SW480 (cell line): ENCODE results near the gene LDLRAD3.

Experiments used
- DNase-seq: peaks from one replicate; pipeline ENCODE4 v3.0.0-alpha.2; 2016; ENCODE audit warnings: low spot score

LDLRAD3 gene

DNA sequence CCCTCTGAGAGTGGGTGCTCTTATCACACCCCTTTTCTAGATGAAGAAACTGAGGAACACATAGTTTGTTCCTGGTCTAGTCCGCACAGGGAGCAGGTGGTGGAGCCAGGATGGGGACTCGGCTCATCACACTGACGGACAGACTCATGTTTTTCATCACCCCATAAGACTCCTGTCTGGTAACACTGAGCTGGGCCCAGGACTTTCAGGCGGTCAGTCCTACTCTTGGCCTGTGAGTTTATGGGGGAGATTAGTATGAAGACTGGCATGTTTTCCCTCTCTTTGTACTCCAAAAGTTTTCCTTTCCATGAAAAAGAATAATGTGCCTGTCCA lies 160.8 kb downstream of the LDLRAD3 start:
- DNase-seq, result no peak

DNA sequence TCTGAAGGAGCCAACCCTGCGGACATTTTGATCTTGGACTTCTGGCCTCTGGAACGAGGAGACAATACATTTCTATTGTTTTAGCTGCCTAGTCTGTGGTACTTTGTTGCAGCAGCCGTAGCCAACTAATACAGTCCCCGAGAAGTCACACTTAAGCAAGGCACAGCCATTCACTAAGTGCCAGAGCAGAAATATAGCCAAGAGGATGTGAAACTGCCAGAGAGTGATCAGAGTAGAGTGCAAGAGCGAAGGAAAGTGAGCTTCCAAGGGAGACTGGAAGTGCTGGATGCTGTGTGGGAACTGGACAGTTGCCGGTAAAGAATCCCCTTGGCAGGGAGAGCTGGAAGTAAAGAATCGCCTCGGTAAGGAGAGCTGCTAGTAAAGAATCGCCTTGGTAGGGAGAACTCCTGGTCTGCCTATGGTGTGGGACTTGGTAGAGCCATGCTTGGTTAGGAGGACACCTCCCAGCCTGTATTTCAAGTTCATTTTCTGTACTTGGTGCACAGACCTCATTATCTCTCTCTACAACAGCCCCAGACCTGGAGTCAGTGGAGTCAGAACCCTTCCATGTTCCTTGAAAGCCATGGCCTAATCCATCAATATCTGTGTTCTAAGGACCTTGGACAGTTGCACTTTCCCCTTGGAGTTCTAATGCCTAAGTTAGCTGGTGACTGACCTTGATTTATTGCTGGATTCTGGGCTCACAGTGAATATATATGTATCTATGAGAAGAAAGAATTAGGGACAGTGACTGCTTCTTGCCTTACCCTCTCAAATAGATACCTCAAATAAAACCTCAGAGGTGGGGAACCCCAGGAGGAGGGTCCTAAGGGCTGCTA lies 162.1 kb downstream of the LDLRAD3 start:
- DNase-seq, result no peak

DNA sequence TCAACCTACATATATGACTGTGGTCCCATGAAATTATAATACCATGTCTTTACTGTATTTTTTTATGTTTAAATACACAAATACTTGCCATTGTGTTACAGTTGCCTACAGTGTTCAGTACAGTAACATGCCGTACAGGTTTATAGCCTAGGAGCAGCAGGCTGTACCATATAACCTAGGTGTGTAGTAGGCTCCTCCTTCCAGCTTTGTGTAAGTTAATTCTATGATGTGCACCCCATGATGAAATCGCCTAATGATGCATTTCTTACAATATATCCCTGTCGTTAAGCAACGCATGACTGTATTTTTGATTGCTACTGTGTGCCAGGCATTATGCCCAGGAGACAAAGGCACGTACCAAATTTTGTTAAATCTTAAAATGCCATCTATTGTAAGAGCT lies 163.7 kb downstream of the LDLRAD3 start:
- DNase-seq, result no peak

DNA sequence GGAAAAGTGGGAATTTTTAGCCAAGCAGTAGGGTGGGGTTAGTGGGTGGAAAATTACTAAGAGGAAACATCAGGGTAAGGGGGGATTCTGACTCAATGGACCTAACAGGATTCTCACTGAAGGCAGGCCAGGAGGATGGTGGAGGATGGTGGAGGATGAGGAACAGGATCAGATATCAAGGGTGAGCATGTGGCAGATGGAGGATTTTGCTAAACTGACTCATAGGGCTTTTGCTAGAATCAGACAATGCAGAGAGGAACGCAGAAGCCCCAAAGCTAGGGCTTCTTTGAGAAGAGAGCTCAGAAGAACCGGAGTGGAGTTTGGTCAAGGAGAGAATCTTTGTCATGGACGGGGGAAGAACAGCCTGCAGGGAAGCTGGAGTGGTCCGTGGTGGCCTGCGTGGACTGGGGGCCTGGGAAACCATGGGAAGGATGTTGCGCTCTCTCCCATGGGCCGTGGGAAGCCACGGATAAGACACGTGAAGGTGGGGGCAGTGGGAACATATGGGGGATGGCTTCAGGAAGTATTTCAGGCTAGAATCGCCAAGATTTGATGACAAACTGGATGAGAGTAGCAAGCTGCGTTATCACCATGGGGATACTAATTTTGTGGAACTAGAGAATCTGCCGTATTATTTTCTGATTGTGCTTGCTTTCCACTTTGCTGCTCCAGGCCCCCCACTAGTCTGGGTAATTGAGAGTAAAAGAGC lies 165.2 kb downstream of the LDLRAD3 start:
- no peak for DNase-seq

DNA sequence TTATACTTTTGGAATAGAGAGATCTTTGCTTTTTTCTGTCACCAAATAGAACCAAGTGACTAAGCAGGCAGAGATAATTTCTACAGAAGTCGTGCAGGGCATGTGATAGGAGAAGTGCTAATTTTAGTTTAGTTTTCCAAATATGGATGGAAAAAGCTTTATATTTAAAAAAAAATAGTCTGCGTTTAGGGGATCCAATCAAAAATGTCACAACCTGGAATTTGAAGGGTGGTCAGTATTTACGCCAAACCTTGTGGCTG lies 165.7 kb downstream of the LDLRAD3 start:
- no peak for DNase-seq

GRCh38 chr11:36109850-36110606 lies 166.2 kb downstream of the LDLRAD3 start:
- no peak for DNase-seq

- no peak for DNase-seq
Observed at GRCh38 chr11:36110668-36111410, 167.0 kb downstream of the LDLRAD3 start.

DNA sequence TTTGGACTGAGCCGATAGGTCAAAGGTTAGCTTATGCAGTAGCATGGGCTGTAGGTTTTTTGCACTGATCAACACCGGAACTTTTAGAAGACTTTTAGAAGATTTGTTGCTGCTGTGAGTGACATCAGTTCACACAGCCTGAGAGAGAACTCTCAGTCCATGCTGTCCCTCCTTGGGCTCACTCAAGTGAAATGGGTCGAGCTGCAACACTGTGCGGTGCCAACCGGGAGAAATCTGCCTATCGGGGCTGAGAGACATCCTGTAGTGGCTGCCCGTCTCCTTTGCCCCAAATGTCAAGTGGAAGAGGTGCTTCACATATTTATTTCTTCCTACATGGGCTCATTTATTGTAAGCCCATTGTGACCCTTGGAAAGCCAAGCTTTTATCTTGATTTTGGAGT lies 170.2 kb downstream of the LDLRAD3 start:
- no peak for DNase-seq

DNA sequence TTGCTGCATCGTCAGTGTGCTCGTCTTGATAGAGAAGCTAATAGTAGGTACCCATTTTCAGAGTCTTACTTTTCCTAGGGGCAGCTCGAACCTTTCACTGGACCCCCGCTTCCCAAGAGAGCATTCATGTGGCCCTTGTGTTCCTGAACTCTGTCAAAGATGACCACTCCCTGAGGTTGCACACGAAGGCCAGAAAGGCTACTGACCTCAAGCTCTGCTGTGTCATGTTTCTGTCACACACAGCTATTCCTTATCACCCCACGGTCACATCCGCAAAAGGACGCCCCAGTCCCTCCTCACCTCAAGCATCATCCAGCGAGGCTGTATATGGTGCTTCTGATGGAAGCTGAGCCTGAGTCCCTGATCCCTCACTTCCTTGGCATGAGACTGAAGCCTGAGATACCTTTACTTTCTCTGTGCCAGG lies 171.5 kb downstream of the LDLRAD3 start:
- no peak for DNase-seq

DNA sequence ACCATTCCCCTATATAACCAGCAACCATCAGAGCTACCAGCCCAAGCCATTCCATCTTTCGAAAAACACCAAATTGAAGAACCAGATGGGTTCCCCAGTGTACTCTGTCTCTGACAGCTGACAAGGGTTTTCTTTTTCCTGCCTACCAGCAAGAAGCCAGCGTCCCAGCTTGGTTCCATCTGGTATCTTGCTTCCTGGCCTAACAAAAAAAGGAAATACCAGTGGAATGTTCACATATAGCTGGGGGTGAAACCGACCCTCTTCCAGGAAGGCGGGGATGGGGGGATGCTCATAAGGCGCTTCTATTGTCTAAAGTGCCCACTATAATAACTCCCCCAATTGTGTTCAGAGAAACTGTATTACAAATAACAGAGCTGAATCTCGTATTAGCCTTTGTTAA lies 172.3 kb downstream of the LDLRAD3 start:
- no peak for DNase-seq

DNA sequence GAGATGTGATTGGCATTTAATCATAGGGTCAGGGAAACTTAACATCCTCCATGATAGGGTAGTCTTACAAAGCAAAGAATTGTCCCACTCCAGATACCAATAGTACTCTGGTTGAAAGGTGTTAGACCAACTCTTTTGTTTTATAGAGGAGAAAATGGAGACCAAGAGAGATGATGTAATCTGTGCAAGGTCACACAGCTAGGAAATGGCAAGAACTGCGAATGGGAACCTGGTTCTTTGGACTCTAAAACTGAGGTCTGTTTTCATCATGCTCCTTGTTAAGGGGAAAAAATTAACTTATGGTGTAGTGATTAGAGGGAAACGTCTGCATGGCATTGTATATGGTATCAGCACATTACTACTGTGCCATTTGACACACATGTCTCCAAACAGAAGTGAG lies 174.2 kb downstream of the LDLRAD3 start:
- no peak for DNase-seq

- no peak for DNase-seq
Observed at GRCh38 chr11:36119300-36119699, 175.4 kb downstream of the LDLRAD3 start.

DNA sequence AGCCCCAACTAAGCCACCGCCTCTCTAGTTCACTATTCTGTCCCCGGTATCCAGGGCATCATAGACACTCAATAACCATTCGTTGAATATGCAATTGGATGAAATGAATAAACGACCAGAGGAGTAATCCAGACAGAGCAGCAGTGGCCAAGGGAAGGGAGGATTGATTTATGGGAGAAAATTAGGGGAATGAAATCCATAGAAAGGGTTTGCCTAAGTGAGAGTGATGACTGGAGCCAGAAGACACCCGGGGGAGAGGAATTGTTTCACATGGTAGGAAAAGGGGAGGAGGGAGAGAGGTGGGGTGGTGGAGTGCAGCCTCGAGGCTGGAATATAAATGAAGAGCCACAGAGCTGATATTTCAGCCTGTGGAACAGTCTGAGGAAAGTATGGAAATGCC lies 177.2 kb downstream of the LDLRAD3 start:
- no peak for DNase-seq

DNA sequence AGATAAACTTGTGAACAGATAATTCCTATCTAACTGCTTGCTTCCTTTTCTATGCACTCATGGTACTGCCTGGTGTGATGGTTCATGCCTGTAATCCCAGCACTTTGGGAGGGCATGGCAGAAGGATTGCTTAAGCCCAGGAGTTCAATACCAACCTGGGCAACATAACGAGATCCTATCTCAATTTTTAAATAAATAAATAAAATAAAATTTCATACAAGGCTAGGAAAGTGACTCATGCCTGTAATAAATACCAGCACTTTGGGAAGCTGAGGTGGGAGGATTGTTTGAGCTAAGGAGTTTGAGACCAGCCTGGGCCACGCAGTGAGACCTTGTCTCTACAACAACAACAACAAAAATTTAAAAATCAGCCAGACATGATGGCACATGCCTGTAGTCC lies 178.8 kb downstream of the LDLRAD3 start:
- peak; percentile 4 for DNase-seq

DNA sequence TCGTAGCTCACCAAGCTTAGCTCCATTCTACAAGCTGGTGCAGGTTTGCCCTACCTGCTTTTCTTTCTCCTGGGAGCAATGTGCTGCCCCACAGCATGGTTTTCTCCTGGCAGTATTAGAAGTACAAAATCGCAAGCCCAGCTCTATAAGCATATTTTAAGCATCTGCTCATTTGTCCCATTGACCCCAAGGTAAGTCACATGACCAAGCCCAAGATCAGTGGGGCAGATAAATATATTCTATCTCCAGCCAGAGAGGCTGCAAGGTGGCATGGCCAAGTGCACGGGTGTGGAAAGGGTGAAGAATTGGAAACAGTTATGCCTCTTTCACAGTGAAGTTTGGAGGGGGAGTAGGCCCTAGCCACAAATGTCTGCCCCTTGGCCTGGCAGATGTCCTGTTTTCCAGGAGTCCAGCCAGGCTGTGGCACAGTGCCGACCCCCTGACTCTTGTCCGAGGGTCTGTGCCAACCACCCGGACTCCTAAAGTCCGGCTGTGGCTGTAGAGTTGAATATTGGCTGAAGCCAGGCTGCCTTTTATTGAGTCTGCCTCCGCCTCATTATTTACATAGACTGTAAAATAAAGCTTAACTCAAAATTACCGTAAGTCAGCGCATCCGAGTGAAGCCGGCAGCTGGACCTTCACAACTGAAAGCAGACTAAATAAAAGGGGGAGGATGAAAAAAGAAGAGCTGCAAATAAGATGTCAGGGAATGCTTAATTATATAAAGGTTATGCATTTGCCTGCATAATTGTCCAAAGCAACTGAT lies 179.7 kb downstream of the LDLRAD3 start:
- DNase-seq, result no peak

- no peak for DNase-seq
Observed at GRCh38 chr11:36126678-36127077, 182.8 kb downstream of the LDLRAD3 start.

GRCh38 chr11:36127550-36127949 lies 183.7 kb downstream of the LDLRAD3 start:
- no peak for DNase-seq

DNA sequence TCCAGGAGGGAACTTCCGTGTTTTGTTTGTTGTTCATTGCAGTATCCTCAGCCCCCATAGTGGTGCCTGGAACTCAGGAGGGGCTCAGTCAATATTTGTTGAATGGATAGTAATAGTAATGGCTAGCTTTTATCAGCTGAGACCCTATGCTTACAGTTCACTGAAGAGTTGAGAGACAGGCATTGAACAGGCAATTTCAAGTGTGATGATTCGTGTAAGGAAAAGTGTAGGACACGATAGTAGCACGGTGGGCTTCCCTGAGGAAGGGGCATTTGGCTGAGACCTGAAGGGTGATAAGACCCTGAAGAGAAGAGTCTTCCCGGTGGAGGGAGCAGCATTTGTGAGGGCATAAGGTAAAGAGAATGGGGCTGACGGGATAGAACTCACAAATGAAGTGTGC lies 186.1 kb downstream of the LDLRAD3 start:
- no peak for DNase-seq

GRCh38 chr11:36130401-36130800 lies 186.5 kb downstream of the LDLRAD3 start:
- DNase-seq, result no peak

GRCh38 chr11:36131721-36132397 lies 188.0 kb downstream of the LDLRAD3 start:
- no peak for DNase-seq

DNA sequence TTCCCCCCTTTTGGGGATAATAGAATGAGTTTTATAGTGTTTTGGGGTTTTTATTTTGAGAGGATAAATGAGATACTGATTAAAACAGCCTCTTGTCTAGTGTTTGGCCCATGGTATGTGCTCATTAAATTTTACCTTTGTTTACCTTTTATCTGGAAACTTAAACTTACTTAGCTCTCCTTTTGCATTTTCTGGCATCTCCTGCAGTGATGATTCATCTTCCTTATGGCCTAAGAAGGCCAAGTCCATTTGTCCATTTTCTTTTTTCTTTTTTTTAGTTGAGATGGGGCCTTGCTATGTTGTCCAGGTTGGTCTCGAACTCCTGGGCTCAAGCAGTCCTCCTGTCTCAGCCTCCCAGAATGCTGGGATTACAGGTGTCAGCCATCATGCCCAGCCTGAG lies 189.1 kb downstream of the LDLRAD3 start:
- DNase-seq, result no peak
